Suppressor macrophage treated with lipopolysaccharide for 1 hour (primary cell): ENCODE data around the gene MYO10.

ENCODE experiments used
- DNase-seq, 3 donors: peaks; one replicate each; pipeline ENCODE4 v3.0.0-alpha.2; 2020 to 2022

MYO10 gene

DNA sequence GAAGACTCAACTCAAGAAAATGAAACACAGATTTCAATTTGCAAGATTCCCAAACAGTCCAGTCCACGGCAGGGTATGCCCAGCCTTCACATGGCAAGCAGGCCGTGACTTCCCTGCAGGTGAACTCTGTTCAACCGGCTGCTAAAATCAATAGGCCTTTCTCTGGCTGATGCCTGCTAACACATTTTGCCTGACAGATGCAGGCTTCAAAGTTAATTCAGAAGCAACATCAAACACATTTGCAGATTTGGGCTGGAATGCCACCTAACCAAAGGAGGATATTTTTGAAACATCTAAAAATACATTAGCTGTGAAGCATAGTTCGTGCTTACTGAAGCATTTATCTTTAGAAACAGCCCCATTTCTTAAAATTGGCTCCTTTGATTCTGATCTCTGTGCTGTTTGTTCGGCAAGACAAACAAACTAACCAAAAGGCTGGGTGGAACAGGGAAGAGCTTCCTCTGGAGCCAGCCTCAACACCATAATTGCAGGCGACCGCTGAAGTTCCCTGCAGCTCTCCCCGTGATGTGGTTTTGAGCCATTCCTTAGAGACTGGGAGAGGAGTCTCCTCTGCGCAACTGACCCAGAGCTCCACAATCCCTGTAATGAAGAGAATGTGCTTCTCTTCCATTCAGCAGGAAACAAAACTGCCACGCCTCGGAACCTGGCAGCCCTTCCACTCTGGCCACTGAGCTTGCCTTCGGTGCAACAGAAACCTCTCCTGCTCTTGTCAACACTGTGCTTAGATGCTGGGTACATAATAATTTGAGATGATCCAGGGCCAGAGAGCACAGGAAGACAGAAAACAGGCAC lies 126.5 kb downstream of the MYO10 start:
- no peak for DNase-seq

DNA sequence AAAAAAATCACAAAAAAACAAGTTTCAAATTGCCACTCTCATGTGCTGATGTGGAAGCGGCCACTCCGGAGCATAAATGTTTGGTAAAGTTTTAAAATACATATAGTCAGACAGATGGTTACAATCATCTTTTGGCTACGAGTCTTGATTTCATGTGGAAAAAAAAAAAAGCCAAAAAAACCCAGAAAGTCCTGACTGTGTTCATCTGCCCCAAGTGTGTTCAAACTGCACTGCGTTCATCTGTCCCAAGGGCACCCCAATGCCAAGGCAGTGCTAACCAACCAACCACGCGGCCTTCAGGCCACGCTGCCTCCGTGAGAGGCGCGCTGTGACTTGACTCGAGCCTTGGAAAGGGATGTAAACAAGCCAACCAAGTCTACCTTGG lies 127.1 kb downstream of the MYO10 start:
- DNase-seq, result no peak

DNA sequence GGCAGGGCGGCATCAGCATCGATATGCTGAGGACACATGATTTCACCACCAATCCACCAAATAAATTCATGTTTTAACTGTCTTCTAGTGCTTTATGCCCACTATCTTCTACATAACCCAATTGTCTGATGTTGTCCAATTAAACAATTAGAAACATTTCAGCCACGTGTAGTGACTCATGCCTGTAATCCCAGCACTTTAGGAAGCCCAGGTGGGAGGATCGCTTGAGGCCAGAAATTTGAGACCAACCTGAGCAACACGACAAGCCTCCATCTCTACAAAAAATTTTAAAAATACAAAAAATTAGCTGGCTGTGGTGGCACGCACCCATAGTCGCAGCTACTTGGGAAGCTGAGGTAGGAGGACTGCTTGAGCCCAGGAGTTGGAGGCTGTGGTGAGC lies 128.1 kb downstream of the MYO10 start:
- no peak for DNase-seq

DNA sequence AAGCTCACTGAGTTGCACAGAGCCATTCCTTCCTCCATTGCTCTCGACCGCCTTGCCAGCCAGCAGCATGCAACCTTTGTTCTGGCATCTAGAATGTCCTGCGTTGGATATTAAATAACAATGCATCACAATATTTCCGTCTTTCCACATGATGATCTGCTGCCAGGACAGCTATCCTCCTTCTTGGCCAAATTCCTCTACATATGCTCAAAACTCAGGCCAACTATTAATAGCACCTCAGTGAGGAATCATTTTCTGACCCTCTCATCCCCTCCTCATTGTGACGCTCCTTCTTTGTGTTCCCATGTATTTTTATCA lies 128.6 kb downstream of the MYO10 start:
- no peak for DNase-seq

DNA sequence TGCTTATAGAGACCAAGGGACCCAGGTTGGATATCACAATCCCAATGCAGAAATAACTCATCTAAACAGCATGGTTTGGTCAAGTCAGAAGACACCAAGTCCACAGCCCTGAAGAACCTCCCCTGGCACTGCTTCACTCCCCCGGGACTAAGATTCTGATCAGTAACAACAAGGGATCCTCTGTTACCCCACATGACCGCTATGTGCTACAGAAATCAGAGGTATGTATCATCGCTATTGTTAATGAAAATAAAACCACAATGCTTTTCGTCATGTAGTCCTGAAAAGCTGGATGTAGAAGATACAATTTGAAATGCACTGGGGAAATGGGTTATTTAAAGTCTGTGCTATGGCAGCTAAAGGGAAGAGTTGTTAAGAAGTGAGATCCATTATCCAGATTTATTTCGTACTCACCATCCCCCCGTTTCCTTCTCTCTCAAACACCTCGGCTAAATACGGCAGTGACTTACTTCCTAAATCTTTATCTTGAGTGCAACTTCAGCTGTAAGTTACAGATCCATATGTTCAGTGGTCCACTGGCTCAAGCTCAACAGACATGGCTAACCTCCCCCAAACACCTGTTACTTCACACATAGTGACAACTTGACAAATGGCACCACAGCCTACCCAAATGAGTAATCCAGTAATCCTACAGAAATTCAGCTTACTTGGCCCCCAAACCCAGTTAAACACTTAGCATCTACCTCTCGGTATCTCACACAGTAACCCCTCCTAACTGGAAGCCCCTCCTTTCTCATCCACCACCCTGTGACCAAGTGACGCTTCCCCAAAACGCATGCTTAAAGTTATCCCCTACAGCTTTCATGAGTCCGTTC lies 129.2 kb downstream of the MYO10 start:
- no peak for DNase-seq

DNA sequence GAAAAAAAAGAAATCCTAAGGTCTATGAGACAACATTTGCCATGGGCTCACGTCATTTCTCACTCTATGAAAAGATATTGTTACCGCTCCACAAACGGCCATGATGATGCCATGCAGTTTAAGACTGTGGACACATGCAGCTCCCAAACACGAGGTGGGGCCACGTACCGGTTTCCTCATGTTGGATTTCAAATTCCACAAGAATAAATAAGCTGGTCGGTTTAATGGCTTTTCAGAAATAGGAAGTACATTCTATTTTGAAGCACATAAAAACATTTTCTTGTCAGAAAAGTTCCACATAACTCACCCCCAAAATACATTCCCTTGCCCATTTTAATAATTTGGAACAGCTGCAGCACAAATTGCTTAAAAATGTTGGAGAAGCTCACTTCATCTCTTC lies 130.6 kb downstream of the MYO10 start:
- DNase-seq, result no peak

DNA sequence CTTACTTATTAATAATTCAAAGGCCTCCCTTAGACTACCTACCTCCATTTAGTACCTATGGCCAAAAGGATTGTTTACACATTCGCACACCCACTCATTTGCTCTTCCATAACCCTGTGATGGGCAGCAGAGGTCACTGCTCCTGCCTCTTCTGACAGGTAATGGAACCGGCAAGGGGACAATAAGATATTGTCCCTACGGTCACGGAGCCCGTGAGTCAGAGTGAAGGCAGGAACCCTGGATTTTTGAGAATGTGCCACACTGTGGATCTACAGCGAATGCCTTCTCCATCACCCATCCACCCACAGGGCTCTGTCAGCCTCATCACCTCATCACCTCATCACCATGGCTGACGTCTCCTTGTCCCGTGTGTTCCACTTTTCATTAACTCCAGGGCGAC lies 132.3 kb downstream of the MYO10 start:
- DNase-seq, result no peak

DNA sequence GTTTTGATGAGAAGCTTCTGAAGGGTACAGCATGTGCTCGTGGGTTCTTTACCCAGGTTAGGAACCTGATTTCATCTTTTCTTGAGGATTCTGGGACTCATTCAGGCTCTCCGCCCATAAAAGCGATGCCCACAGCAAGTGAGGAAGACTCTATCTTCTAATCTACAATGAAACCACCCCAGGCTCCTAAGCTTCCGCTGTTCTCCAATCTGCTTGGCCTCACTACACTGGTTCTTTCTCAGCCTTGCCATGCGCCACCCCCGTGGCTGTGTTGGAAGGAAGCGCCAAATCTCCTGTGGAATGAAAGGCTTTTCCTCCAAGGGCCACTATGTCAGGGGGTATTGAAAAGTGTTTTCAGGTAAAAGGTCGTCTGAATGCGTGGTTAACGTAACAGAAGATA lies 135.6 kb downstream of the MYO10 start:
- no peak for DNase-seq

DNA sequence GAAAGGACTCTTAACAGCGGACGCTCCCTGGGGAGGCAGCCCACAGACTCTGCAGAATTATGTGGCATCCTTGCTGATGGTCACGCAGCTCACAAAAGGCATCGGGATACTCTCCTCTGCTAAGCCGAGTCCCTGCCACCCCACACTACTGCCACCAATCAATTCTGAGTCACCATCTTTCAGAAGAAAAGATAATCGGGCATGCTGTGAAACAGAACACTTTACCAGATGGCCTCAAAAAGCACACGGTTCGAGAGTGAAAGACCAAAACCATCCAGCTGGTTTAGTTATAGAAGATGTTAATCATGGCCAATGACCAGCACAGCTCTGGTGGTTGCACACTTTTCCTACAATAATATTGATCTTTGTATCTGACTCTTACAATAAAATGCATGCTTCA lies 136.3 kb downstream of the MYO10 start:
- DNase-seq, result no peak

DNA sequence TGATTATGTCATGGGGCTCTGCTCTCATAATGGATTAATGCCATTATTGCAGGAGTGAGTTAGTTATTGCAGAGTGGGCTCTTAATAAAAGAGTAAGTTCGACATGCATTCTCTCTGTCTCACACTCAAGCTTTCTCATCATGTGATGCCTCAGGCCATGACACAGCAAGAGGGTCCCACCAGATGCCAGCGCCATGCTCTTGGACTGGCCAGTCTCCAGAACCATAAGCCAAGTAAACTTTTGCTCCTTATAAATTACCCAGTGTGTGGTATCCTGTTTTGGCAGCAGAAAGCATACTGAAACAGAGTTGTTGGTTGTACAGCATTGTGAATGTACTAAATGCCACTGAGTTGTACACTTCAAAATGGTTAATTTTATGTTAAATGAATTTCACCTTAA lies 138.1 kb downstream of the MYO10 start:
- no peak for DNase-seq

DNA sequence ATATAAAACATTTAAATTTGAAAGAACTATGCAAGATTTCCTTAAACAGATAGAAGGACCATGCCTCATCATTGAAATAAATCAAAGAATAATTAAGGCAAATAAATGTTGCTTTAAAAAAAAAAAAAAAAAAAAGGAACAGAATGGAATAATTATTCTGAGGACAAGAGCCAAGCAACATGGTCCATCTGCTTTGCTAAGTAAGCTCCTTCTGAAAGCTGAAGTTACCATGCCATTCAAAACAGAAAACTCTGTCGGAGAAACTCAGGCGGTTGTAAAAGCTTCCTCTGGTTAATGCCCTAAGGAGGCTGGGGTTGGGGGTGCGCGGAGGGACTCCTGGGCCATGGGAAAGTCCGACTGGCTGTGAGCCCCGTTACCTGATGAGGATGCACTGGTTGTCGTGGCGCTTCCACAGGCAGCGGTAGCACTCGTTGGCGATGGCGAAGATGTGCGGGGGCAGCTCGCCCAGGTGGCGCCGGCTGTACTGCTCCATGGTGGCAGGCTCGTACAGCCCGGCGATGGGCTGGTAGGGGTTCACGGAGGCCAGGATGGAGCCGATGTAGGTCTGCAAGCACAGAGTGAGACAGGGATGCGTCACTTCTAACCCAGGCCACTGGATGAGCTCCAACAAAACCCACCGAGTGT lies 141.7 kb downstream of the MYO10 start:
- DNase-seq, result no peak

DNA sequence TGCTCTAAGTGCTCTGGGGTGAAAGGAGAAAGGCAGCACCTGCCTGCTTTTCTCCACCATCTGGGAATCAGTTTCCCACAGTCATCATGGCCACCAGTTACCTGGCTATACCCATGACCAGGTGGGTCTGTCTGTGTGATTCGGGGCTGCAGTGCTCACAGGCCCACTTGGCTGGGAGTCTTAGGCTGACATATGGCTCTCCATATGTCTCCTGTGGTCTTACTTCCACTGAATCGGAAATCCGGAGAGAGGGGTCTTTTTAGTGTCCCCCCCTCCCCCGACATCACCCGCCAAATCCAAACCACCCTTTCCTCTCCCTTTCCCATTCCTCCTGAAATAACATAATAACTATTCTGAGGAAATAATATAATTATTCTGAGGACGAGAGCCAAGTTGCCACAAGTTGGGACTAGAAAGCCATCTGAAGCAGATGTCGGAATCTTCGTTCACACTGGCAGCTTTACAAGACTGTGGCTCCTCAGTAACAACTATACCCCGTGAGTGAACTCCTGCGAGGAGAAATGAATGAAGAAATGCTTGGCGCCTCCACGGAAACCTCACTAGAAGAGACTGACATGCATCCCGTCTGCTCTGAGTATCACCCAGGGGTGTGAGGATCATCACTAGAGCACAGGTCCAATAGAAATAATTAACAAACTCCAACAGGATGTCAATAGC lies 143.4 kb downstream of the MYO10 start:
- no peak for DNase-seq

DNA sequence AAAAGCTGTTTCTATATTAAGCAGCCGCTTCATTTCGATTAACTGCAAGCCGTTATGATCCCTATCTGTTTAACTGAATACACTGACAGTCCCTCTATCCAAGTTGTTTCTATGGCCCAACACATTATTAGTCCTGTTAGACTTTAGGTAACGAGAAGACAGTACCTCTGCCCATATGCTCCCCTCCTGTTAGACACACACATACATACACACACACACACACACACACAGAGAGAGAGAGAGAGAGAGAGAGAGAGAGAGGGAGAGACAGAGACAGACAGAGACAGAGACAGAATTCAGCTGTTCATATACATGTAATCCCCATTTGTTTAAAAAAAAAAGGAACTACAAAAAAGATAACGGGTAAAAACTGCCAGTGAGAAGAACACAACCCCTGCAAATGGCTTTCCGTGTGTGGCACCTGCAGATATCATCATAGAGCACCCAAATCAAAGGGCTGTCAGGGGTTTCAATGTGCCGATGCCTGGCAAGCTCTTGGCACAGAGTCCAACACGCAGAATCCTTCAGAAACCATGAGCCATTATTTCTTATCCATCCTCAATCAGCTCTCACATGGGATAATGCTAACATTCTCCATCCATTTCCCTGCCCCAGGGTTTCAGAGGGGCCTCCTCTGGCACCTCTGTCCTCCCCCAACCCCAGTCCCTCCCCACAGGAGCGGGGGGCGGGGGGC lies 144.0 kb downstream of the MYO10 start:
- no peak for DNase-seq

DNA sequence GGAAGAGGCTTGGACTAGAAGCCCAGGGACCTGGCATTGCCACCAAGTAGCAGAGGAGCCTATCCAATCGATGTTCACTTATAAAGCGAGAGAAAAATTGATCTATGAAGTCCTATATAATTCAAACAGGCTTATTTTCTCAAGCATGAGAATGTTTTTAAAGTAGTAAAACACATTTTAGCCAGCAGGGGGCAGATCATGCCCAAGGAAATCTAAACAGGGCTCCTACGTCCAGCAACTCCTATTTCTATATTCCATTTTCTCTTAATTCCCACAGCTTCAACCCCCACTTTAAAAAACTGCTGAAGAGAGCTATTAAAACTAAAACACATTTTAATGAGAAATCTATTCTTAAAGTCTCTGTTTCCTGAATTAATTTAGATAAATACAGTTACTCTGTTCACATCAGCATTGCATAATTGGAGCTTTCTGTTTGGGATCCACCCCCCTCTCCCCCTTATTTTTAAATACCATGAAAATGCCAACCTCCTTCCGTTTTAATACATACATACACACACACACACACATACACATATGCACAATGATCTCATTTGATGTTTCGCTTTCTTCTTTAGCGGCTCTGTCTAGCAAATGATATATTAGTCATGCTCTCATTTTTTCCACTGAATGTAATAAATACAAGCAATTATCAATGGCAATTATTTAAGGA lies 144.9 kb downstream of the MYO10 start:
- DNase-seq, result peak; percentile 69 to 80 (median 74)

DNA sequence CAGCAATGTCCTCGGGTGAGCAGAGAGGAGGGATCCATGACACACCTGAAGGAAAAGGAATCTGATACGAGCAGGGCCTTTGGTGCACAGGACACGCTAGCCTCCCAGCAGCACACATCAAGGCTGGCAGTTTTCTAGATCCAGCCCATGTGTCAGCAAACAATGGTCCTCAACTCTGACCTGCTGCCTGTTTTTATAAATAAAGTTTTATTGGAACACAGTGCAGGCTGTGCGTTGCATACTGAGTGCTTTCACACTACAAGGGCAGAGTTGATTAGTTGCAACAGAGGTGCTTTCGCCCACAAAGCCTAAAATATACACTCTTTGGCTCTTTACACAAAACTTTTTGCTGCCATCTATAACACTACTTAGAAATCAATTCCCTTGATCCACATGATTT lies 147.1 kb downstream of the MYO10 start:
- DNase-seq, result no peak

DNA sequence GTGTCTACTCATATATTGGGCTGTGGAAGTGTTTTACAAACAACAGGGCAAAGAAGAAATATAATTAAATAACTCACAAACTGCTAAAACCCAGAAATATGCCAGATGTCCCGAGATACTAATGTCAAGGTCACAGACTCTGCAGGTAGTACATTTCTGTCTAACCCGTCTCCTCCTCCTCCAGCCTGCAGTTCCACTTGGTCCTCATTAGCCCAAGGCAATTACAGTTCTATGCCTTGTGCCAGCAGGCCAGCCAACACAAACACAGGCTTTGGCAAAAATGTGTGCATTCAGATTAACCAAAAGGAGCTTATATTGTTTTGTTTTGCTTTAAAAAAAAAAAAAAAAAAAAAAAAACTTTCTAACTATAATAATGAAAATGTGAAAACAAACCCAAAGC lies 148.8 kb downstream of the MYO10 start:
- no peak for DNase-seq

DNA sequence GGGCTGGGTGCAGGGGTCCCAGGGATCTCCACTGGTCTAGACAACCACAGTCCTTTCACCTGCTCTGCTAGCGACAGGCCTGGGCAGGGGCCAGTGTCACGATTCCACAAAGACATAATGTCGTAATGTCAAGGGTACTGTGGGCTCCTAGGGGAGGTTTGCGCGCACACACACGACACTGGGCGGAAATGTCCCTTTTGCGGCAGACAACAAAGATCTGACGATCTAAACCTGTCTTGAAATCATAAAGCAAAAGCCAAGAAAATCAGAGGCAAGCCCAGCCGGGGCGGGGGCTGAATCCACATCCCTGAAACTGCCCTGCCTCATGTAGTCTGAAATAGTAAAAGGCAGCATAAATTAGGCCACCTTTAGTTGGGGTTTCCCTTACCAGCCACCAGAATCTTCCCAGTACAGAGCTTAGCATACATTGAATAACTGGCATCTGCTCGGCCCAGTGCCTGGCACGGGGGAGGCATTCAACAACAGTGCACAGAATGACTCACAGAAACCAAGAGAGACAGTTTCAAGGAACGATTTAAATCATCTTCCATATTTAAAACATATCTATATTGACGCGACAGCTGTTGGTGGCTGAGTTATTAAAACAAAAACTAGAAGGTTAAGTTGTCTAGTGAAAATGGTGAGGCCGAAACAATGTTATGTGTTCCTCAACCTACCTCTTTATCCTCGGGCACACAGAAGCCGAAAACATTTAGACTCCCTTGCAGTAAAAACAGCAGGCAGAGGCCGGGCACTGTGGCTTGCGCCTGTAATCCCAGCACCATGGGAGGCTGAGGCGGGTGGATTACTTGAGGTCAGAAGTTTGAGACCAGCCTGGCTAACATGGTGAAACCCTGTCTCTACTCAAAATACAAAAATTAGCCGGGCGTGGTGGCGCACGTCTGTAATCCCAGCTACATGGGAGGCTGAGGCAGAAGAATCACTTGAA lies 151.0 kb downstream of the MYO10 start:
- DNase-seq, result no peak

DNA sequence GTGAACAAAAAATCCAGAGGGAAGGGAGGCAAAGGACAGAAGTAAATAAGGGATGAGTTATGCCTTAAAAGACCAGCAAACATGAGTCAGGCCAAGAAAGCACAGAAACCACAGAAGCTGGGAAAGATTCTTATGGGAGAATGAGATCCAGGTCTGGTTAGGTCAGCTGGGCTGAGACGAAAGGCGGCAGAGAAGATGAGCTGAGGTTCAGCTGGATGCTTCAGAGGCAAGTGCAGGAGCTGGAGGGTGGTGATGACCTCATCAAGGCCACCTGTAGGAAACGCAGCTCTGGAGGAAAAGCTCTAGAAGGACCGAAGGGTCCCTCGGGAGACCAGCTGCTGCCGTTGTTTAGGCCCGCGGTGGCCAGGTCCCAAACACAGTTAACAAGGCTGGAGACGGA lies 152.0 kb downstream of the MYO10 start:
- no peak for DNase-seq

DNA sequence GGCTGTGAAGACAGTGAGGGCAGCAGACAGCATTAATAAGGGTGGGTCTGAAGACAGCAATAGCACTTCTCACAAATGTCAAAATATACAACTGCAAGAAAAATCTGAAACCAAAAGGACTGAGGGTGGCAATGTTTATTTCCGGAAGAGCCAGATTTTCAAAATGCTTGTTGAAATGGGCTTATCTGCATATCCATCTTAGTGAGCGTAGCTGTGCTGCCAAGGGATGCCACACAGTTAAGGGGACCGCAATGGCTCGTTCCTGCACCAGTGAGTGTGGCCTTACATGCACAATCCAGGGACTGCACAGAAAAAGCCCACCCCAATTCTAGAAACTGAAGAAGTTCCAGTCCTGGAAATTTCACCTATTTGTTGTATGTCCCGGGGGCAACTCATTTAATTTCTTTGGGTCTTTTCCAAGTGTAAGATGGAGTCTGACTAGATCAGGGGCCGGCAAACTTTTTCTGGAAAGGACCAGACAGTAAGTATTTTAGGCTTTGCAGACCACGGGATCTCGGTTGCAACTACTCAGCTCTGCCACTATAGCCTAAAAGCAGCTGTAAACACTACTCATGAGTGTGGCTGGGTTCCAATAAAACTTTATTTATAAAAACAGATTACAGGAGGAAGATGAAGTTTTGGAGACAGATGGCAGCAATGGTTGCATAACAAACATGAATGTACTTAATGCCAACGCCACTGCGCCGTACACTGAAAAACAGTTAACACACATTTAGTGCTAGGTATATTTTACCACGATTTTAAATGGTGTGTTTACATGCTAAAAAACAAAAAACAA lies 154.1 kb downstream of the MYO10 start:
- DNase-seq, result no peak

DNA sequence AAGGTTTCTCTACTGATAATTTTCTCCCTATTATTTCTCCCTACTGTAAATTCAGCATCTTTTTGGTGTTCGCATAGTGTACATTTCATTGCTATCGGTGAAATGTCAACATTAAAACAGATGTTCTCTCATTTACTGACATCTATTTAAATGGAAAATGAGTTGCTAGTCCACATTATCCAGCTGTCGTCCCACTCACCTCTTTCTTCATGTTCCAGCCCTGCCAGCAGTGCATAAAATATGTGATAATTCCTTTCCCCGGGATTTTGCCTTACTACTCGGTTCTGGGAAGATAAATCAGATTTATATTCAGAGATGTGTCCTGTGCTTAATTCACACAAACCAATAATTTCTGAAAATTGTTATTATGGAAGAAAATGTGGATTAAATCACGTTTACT lies 155.8 kb downstream of the MYO10 start:
- no peak for DNase-seq
